ENCODE data around the gene PRLR.
A peak's percentile ranks its signal among the peaks of the same experiment; 100 is the strongest.

PRLR gene

GRCh38 chr5:35263266-35263877 is 33.1 kb upstream of the PRLR start (continued):
- TF ChIP-seq ZNF8 (CRISPR knock-in tag; IDR thresholded peaks at IDR 0.05) (no peak), CSRNP3 (CRISPR knock-in tag; IDR thresholded peaks at IDR 0.05) (no peak), BACH2 (CRISPR knock-in tag; IDR thresholded peaks at IDR 0.05; ENCODE audit: borderline replicate concordance) (no peak), TCF4 (CRISPR knock-in tag; IDR thresholded peaks at IDR 0.05; ENCODE audit: borderline replicate concordance) (no peak)

GRCh38 chr5:35253582-35253981 is 23.3 kb upstream of the PRLR start:
- TF ChIP-seq OSR1 (CRISPR knock-in tag; IDR thresholded peaks at IDR 0.05) (no peak), ZFP3 (CRISPR knock-in tag; IDR thresholded peaks at IDR 0.05) (no peak), ZC3H10 (CRISPR knock-in tag; IDR thresholded peaks at IDR 0.05) (no peak), PPARA (CRISPR knock-in tag; IDR thresholded peaks at IDR 0.05; ENCODE audit: borderline replicate concordance) (no peak), BACH2 (CRISPR knock-in tag; IDR thresholded peaks at IDR 0.05; ENCODE audit: borderline replicate concordance) (no peak), ZNF8 (CRISPR knock-in tag; IDR thresholded peaks at IDR 0.05) (no peak)
- no peak for ATAC-seq

GRCh38 chr5:35252963-35253362 is 22.7 kb upstream of the PRLR start:
- no peak for ATAC-seq
- TF ChIP-seq ZC3H10 (CRISPR knock-in tag; IDR thresholded peaks at IDR 0.05), result no peak
- no peak for TF ChIP-seq GLIS3 (CRISPR knock-in tag; IDR thresholded peaks at IDR 0.05)

GRCh38 chr5:35248843-35249780 is 18.8 kb upstream of the PRLR start:
- ATAC-seq, result no peak
- TF ChIP-seq ZNF565 (CRISPR knock-in tag; conservative IDR thresholded peaks at IDR 0.05; ENCODE audit: low read depth) (no peak), OSR1 (CRISPR knock-in tag; IDR thresholded peaks at IDR 0.05) (no peak), ZFP3 (CRISPR knock-in tag; IDR thresholded peaks at IDR 0.05) (no peak), ZC3H10 (CRISPR knock-in tag; IDR thresholded peaks at IDR 0.05) (no peak), TOX (CRISPR knock-in tag; IDR thresholded peaks at IDR 0.05; ENCODE audit: borderline replicate concordance) (no peak), CSRNP3 (CRISPR knock-in tag; IDR thresholded peaks at IDR 0.05) (no peak), GLIS3 (CRISPR knock-in tag; IDR thresholded peaks at IDR 0.05) (no peak), ESRRG (CRISPR knock-in tag; IDR thresholded peaks at IDR 0.05) (no peak), ZNF70 (CRISPR knock-in tag; IDR thresholded peaks at IDR 0.05) (no peak), CSDC2 (CRISPR knock-in tag; IDR thresholded peaks at IDR 0.05) (no peak), PPARA (CRISPR knock-in tag; IDR thresholded peaks at IDR 0.05; ENCODE audit: borderline replicate concordance) (no peak), ARNTL (CRISPR knock-in tag; IDR thresholded peaks at IDR 0.05; ENCODE audit: borderline replicate concordance, low read depth) (no peak), RARB (CRISPR knock-in tag; IDR thresholded peaks at IDR 0.05) (no peak)

GRCh38 chr5:35247648-35248034 is 17.4 kb upstream of the PRLR start:
- TF ChIP-seq GLIS3 (CRISPR knock-in tag; IDR thresholded peaks at IDR 0.05) (no peak), PPARA (CRISPR knock-in tag; IDR thresholded peaks at IDR 0.05; ENCODE audit: borderline replicate concordance) (no peak), BACH2 (CRISPR knock-in tag; IDR thresholded peaks at IDR 0.05; ENCODE audit: borderline replicate concordance) (no peak), TCF4 (CRISPR knock-in tag; IDR thresholded peaks at IDR 0.05; ENCODE audit: borderline replicate concordance) (no peak), CSDC2 (CRISPR knock-in tag; IDR thresholded peaks at IDR 0.05) (no peak)

GRCh38 chr5:35246900-35247647 is 16.8 kb upstream of the PRLR start:
- peak; percentile 33; the same call in 1 of the 3 replicates for ATAC-seq
- no peak for TF ChIP-seq ESRRG (CRISPR knock-in tag; IDR thresholded peaks at IDR 0.05)

More at GRCh38 chr5:35247648-35248034, 17.4 kb upstream of the PRLR start:
- no peak for ATAC-seq

- no peak for ATAC-seq
- TF ChIP-seq TCF4 (CRISPR knock-in tag; IDR thresholded peaks at IDR 0.05; ENCODE audit: borderline replicate concordance) (no peak), TSHZ2 (CRISPR knock-in tag; IDR thresholded peaks at IDR 0.05) (no peak), ZFP30 (CRISPR knock-in tag; IDR thresholded peaks at IDR 0.05) (no peak), ISL1 (CRISPR knock-in tag; IDR thresholded peaks at IDR 0.05) (no peak), PATZ1 (CRISPR knock-in tag; IDR thresholded peaks at IDR 0.05; ENCODE audit: borderline replicate concordance) (no peak), RARB (CRISPR knock-in tag; IDR thresholded peaks at IDR 0.05) (no peak), CSDC2 (CRISPR knock-in tag; IDR thresholded peaks at IDR 0.05) (no peak), ARNTL (CRISPR knock-in tag; IDR thresholded peaks at IDR 0.05; ENCODE audit: borderline replicate concordance, low read depth) (no peak)
These were observed 16.1 kb upstream of the PRLR start for GRCh38 chr5:35246411-35246810.

Data from SK-N-SH treated with all-trans-retinoic acid at 6 μM for 48 hours (cell line).